Measurements from ENCODE around the gene RNF31.

Gene RNF31

GRCh38 chr14:24129410-24129998, 17.8 kb upstream of the RNF31 start:
- H3K27me3 ChIP-seq = no peaks in the 10 kb centered on the region
- peaks cover 47% of the 10 kb centered on the region for H3K4me1 ChIP-seq
- H4K20me1 ChIP-seq = no peaks in the 10 kb centered on the region
- H3K36me3 ChIP-seq = peaks cover 5% of the 10 kb centered on the region; the same call in 1 of the 2 replicates
- H3K4me2 ChIP-seq = no peak overlapping the region
- no peak overlapping the region for H3K4me3 ChIP-seq
- no peak for TF ChIP-seq Cebpa-rat (IDR thresholded peaks at IDR 0.05)
- H3K27ac ChIP-seq = no peak overlapping the region
- H3K9me3 ChIP-seq = no peaks in the 10 kb centered on the region
- H3K9ac ChIP-seq = no peak overlapping the region

GRCh38 chr14:24130380-24130716, 16.9 kb upstream of the RNF31 start, which contains the start of gene FITM1:
TSS of gene FITM1 (plus strand) at chr14:24130659. CDS start at chr14:24131564, 905 bp downstream.
- H3K27me3 ChIP-seq = no peaks in the 10 kb centered on the region
- H3K4me1 ChIP-seq = peaks cover 52% of the 10 kb centered on the region
- no peak for TF ChIP-seq Cebpa-rat (IDR thresholded peaks at IDR 0.05)
- peak within 1 kb of the TSS; percentile 40 for H3K4me2 ChIP-seq
- H3K4me3 ChIP-seq = no peak within 1 kb of the TSS
- H3K36me3 ChIP-seq = no peaks in the 10 kb centered on the region; the same call in 1 of the 2 replicates
- 0 out of 2 replicates have a peak within 1 kb of the TSS, but pooled peaks have one; percentile 6 for H3K9ac ChIP-seq
- no peaks in the 10 kb centered on the region for H4K20me1 ChIP-seq
- no peak within 1 kb of the TSS for H3K27ac ChIP-seq
- H3K9me3 ChIP-seq = no peaks in the 10 kb centered on the region

GRCh38 chr14:24130717-24131548, 16.4 kb upstream of the RNF31 start:
- Histone ChIP-seq H3K9ac (0 out of 2 replicates have a peak overlapping the region, but pooled peaks have one; percentile 6), H3K9me3 (no peaks in the 10 kb centered on the region), H3K4me1 (peaks cover 50% of the 10 kb centered on the region), H4K20me1 (no peaks in the 10 kb centered on the region), H3K4me2 (peak overlapping the region; percentile 40), H3K27ac (no peak overlapping the region), H3K4me3 (no peak overlapping the region), H3K36me3 (no peaks in the 10 kb centered on the region; the same call in 1 of the 2 replicates), H3K27me3 (no peaks in the 10 kb centered on the region)
- TF ChIP-seq Cebpa-rat (IDR thresholded peaks at IDR 0.05) = no peak

DNA sequence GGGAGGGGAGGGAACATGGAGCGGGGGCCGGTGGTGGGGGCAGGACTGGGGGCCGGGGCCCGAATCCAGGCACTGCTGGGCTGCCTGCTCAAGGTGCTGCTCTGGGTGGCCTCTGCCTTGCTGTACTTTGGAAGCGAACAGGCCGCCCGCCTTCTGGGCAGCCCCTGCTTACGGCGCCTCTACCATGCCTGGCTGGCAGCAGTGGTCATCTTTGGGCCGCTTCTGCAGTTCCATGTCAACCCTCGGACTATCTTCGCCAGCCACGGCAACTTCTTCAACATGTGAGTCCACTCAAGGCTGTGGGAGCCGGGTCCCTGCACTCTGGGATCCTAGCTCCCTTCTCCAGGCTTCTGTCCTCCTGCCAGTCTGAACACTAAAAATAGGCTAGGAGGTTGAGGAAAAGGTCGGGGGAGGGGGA, 15.7 kb upstream of the RNF31 start:
- peaks cover 44% of the 10 kb centered on the region for H3K4me1 ChIP-seq
- H3K9ac ChIP-seq = no peak overlapping the region
- H3K27me3 ChIP-seq = no peaks in the 10 kb centered on the region
- no peak overlapping the region for H3K27ac ChIP-seq
- H3K9me3 ChIP-seq = no peaks in the 10 kb centered on the region
- H3K4me3 ChIP-seq = no peak overlapping the region
- no peaks in the 10 kb centered on the region; the same call in 1 of the 2 replicates for H3K36me3 ChIP-seq
- H3K4me2 ChIP-seq = no peak overlapping the region
- no peak for TF ChIP-seq Cebpa-rat (IDR thresholded peaks at IDR 0.05)
- peaks cover 4% of the 10 kb centered on the region; the same call in 1 of the 2 replicates for H4K20me1 ChIP-seq

DNA sequence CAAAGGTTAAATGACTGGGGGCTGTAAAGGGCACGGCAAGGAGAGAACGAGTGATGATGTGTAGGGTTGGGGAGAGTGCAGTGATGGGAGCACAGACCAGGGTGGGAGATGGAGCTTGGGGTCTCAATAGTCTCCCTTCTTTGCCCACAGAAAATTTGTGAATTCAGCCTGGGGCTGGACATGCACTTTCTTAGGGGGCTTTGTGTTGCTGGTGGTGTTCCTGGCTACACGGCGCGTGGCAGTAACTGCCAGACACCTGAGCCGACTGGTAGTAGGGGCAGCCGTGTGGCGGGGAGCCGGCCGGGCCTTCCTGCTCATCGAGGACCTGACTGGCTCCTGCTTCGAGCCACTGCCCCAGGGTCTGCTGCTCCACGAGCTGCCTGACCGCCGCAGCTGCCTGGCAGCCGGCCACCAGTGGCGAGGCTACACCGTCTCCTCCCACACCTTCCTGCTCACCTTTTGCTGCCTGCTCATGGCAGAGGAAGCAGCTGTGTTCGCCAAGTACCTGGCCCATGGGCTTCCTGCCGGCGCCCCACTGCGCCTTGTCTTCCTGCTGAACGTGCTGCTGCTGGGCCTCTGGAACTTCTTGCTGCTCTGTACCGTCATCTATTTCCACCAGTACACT, 15.1 kb upstream of the RNF31 start:
- TF ChIP-seq Cebpa-rat (IDR thresholded peaks at IDR 0.05) = no peak
- H3K36me3 ChIP-seq = peaks cover 2% of the 10 kb centered on the region
- H3K4me3 ChIP-seq = no peak overlapping the region
- 0 out of 2 replicates have a peak overlapping the region, but pooled peaks have one; percentile 15 for H3K9ac ChIP-seq
- no peaks in the 10 kb centered on the region for H3K9me3 ChIP-seq
- no peak overlapping the region for H3K27ac ChIP-seq
- no peaks in the 10 kb centered on the region for H3K27me3 ChIP-seq
- H4K20me1 ChIP-seq = peaks cover 10% of the 10 kb centered on the region
- no peak overlapping the region for H3K4me2 ChIP-seq
- H3K4me1 ChIP-seq = peaks cover 44% of the 10 kb centered on the region

- peaks cover 18% of the 10 kb centered on the region for H4K20me1 ChIP-seq
- H3K27ac ChIP-seq = no peak overlapping the region
- no peak overlapping the region for H3K9ac ChIP-seq
- no peaks in the 10 kb centered on the region for H3K9me3 ChIP-seq
- H3K4me1 ChIP-seq = peaks cover 44% of the 10 kb centered on the region
- H3K27me3 ChIP-seq = no peaks in the 10 kb centered on the region
- H3K4me3 ChIP-seq = no peak overlapping the region
- TF ChIP-seq Cebpa-rat (IDR thresholded peaks at IDR 0.05) = no peak
- H3K36me3 ChIP-seq = peaks cover 10% of the 10 kb centered on the region
- no peak overlapping the region for H3K4me2 ChIP-seq
Measured at GRCh38 chr14:24132976-24133375, 14.3 kb upstream of the RNF31 start.

DNA sequence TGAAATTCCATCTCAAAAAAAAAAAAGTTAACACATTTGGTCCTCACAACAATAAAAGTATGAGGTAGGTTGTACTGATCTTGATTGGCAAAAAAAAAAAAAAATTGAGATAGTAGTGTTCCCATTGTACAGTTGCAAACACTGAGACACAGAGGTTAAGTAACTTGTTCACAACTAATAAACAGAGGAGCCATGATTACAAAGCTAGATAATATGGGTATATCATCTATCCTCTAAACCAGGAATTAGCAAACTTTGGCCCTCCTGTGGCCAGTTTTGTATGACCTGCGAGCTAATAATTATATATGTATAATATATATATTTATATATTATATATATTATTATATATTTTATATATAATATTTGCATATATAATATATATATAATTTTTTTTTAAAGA, 13.6 kb upstream of the RNF31 start:
- TF ChIP-seq Cebpa-rat (IDR thresholded peaks at IDR 0.05) = no peak
- peaks cover 26% of the 10 kb centered on the region for H4K20me1 ChIP-seq
- no peaks in the 10 kb centered on the region for H3K27me3 ChIP-seq
- peaks cover 47% of the 10 kb centered on the region for H3K4me1 ChIP-seq
- no peak overlapping the region for H3K9ac ChIP-seq
- H3K9me3 ChIP-seq = no peaks in the 10 kb centered on the region
- H3K36me3 ChIP-seq = peaks cover 18% of the 10 kb centered on the region
- H3K4me2 ChIP-seq = no peak overlapping the region
- H3K27ac ChIP-seq = no peak overlapping the region
- H3K4me3 ChIP-seq = no peak overlapping the region

DNA sequence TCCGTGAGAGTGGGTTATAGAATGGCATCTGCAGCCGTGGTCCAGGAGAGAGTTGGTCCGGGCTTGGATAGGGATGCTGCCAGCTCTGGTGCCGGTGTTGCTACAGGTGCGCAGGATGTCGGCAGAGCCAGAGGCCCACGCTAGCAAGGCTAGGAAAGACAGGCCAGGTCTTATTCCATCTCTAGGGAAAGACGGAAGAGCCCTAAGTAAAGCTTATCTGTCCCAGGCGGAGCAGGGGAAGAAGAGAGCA, 11.8 kb upstream of the RNF31 start:
- TF ChIP-seq Cebpa-rat (IDR thresholded peaks at IDR 0.05) = no peak

DNA sequence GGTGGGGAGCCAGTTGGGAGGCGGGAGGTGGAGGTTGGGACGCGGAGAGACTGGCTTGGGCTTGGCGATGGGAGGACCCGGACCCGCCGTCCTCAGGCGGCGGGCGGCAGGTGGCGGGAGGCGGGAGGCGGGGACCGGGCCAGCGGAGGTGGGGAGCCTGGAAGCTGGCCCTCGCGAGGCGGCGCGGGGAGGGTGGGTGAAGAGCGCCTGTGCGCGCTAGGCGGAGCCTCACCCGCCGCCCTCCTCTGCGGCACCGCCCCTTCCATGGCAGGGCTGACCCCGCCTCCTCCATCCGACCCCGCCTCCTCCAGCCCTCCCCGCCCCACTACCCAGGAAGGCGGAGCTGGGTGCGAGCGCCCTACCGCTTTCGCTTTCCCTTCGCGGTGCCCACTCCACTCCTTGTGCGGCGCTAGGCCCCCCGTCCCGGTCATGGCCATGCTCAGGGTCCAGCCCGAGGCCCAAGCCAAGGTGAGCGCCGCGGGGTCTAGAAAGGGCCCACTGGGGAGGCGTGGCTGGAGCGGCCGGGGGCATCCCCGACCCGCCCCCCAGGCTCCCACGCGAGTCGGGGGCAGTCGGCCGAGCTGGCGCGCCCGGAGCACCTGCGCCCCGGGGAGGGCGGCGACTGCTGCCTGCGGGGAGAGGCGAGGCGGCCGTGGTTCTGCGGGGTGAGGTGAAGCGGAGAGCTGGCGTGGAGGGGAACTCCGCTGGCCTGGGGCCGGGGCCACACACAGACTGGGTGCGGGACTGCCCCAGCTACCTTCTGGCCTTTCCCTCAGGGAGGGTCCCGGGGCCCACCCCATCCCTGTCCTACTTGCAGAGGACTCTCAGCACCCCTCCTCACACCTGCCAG, 11.2 kb upstream of the RNF31 start, which contains the start of gene PSME1:
TSS of gene PSME1 (plus strand) at position 361 of the 850 bp plus-strand sequence. CDS start at position 430, 69 bp downstream.
- no peaks in the 10 kb centered on the region for H3K9me3 ChIP-seq
- H3K9ac ChIP-seq = peak within 1 kb of the TSS; percentile 96
- TF ChIP-seq Cebpa-rat (IDR thresholded peaks at IDR 0.05) = no peak
- no peaks in the 10 kb centered on the region for H3K27me3 ChIP-seq
- H3K36me3 ChIP-seq = peaks cover 28% of the 10 kb centered on the region
- peak within 1 kb of the TSS; percentile 100 for H3K4me3 ChIP-seq
- H3K4me1 ChIP-seq = peaks cover 55% of the 10 kb centered on the region
- H3K4me2 ChIP-seq = peak within 1 kb of the TSS; percentile 96
- peak within 1 kb of the TSS; percentile 96 for H3K27ac ChIP-seq
- H4K20me1 ChIP-seq = peaks cover 47% of the 10 kb centered on the region

More for the DNA sequence above, 11.8 kb upstream of the RNF31 start:
- Histone ChIP-seq H3K4me1 (peaks cover 60% of the 10 kb centered on the region), H3K9ac (peak overlapping the region; percentile 96), H3K4me3 (peak overlapping the region; percentile 100), H3K9me3 (no peaks in the 10 kb centered on the region), H3K36me3 (peaks cover 28% of the 10 kb centered on the region), H3K27me3 (no peaks in the 10 kb centered on the region), H3K4me2 (peak overlapping the region; percentile 88), H3K27ac (peak overlapping the region; percentile 96), H4K20me1 (peaks cover 44% of the 10 kb centered on the region)
